HepG2 (cell line): ENCODE data around the gene PEX11B. TPM values are rescaled to one million over a fixed set of nuclear protein-coding genes. Genes with fewer than 3 reads are reported as not detected.
A peak's percentile ranks its signal among the peaks of the same experiment; 100 is the strongest.

Experiments used
- ATF6 ChIP-seq: sonication (generic); formaldehyde crosslinking; conservative IDR thresholded peaks from 2 replicates; pipeline ENCODE4 v1.4.0; 2020; ENCODE audit warnings: missing genetic modification reagents
- CREM ChIP-seq, 2 experiments: sonication (generic) in 1 of 2; formaldehyde crosslinking in 1 of 2; IDR thresholded peaks; 2 replicates each; pipeline versions ENCODE4 v1.4.0 to v1.6.1; 2016 to 2020; ENCODE audit warnings: antibody characterized with exemption in 1 of 2, mild to moderate bottlenecking in 1 of 2, missing genetic modification reagents in 1 of 2
- HOMEZ ChIP-seq: IDR thresholded peaks from 2 replicates; pipeline ENCODE4 v1.6.1; 2016; ENCODE audit warnings: low read depth
- IRF2 ChIP-seq: IDR thresholded peaks from 2 replicates; pipeline ENCODE4 v1.6.1; 2018; ENCODE audit warnings: missing genetic modification reagents, missing compliant biosample characterization
- KDM5A ChIP-seq: fragments of 200-600 bp; sonication (generic); IDR thresholded peaks from 2 replicates; pipeline ENCODE4 v1.7.0; 2018; ENCODE audit warnings: antibody characterized with exemption, mild to moderate bottlenecking, low read length, borderline replicate concordance
- NFYC ChIP-seq: IDR thresholded peaks from 2 replicates; pipeline ENCODE4 v1.6.1; 2016; ENCODE audit warnings: missing genetic modification reagents, missing compliant biosample characterization
- NR0B2 ChIP-seq: sonication (generic); formaldehyde crosslinking; IDR thresholded peaks from 2 replicates; pipeline ENCODE4 v1.4.0; 2020; ENCODE audit warnings: mild to moderate bottlenecking, missing genetic modification reagents
- NR2F2 ChIP-seq: IDR thresholded peaks from 2 replicates; pipeline ENCODE4 v1.6.1; 2012; ENCODE audit warnings: low read depth, inconsistent platforms, borderline replicate concordance
- SOX5 ChIP-seq: IDR thresholded peaks from 2 replicates; pipeline ENCODE4 v1.6.1; 2016; ENCODE audit warnings: borderline replicate concordance
- TBX2 ChIP-seq: sonication (generic); formaldehyde crosslinking; IDR thresholded peaks from 2 replicates; pipeline ENCODE4 v1.5.0; 2020; ENCODE audit warnings: missing genetic modification reagents, mild to moderate bottlenecking, borderline replicate concordance
- ZNF274 ChIP-seq: sonication (generic); formaldehyde crosslinking; IDR thresholded peaks from 2 replicates; pipeline ENCODE4 v1.5.1; 2020; ENCODE audit warnings: mild to moderate bottlenecking, missing genetic modification reagents
- ZNF503 ChIP-seq: sonication (generic); formaldehyde crosslinking; IDR thresholded peaks from 2 replicates; pipeline ENCODE4 v1.4.0; 2020; ENCODE audit warnings: missing genetic modification reagents
- ZNF777 ChIP-seq: sonication (generic); formaldehyde crosslinking; IDR thresholded peaks from 2 replicates; pipeline ENCODE4 v1.4.0; 2020; ENCODE audit warnings: missing genetic modification reagents
- ZNF878 ChIP-seq: sonication (generic); formaldehyde crosslinking; IDR thresholded peaks from 2 replicates; pipeline ENCODE4 v1.8.1; 2023; ENCODE audit warnings: mild to moderate bottlenecking, missing genetic modification reagents, moderate library complexity
- polyA plus RNA-seq, 8 experiments: library from polyadenylated mRNA; depleted of rRNA in 3 of 8; stranded (reverse) in 7 of 8; unstranded in 1 of 8; fragments of >200 nt; fragmentation: Illumina TruSeq in 4 of 8; extraction: Trizol in 4 of 8; gene quantifications; 2 replicates each; pipeline versions ENCODE4 v1.2.1 to v1.2.3, GENCODE V29; 2011 to 2016; ENCODE audit warnings: low read depth in 4 of 8, missing spikeins in 1 of 8, mixed read lengths in 1 of 8; ENCODE audit not compliant: insufficient read depth in 1 of 8
- total RNA-seq, 5 experiments: library from RNA; depleted of rRNA; stranded (reverse); fragments of >200 nt; fragmentation: Illumina TruSeq; extraction: Trizol; gene quantifications; 2 replicates each; pipeline ENCODE4 v1.2.3, GENCODE V29; 2016; ENCODE audit warnings: low read depth in 1 of 5
- TF ChIP-seq, protein P1 (sequence below): sonication (generic); formaldehyde crosslinking; IDR thresholded peaks from 2 replicates; pipeline ENCODE4 v1.4.0; 2020; ENCODE audit warnings: missing genetic modification reagents
- TF ChIP-seq, protein P2 (sequence below): sonication (generic); formaldehyde crosslinking; IDR thresholded peaks from 2 replicates; pipeline ENCODE4 v1.4.0; 2020; ENCODE audit warnings: missing genetic modification reagents

Gene PEX11B
- total and polyA plus RNA-seq, 2 of the 13 experiments (the other 11 are each of a cell fraction or from before 2014, with no cell fraction given), result 21.6 to 48.4 TPM

DNA sequence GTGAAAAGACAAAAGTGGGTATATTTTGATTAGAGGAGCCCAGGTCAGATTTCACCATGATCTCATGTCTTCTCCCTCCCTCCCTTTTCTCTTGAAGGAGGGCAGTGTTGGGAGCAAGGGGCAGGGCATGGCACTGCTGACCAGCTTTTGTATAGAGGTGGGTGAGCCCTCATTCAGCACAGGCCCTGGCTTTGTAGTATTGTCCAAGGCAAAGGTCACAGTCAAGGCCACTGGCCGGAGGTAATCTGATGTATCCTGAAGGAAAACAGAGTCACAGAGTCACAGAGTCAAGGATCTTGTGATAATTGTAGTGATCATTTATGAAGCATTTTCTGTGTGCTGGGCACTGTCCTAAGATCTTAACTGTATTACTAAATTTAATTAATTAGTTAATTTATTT is 20.5 kb downstream of the PEX11B start (continued):
- TF ChIP-seq ATF6, result no peak
- TF ChIP-seq ZNF503 (CRISPR knock-in tag), result no peak
- no peak for TF ChIP-seq ZNF878 (CRISPR knock-in tag)
- no peak for TF ChIP-seq HOMEZ
- no peak for TF ChIP-seq KDM5A
- 0 out of 2 replicates have a peak, but pooled peaks have one; percentile 15 for TF ChIP-seq IRF2
- peak; percentile 20; the same call in 1 of the 2 replicates for TF ChIP-seq TBX2
- no peak for TF ChIP-seq NR0B2 (CRISPR knock-in tag)
- no peak for TF ChIP-seq ZNF274 (CRISPR knock-in tag)
- TF ChIP-seq, protein P1, sequence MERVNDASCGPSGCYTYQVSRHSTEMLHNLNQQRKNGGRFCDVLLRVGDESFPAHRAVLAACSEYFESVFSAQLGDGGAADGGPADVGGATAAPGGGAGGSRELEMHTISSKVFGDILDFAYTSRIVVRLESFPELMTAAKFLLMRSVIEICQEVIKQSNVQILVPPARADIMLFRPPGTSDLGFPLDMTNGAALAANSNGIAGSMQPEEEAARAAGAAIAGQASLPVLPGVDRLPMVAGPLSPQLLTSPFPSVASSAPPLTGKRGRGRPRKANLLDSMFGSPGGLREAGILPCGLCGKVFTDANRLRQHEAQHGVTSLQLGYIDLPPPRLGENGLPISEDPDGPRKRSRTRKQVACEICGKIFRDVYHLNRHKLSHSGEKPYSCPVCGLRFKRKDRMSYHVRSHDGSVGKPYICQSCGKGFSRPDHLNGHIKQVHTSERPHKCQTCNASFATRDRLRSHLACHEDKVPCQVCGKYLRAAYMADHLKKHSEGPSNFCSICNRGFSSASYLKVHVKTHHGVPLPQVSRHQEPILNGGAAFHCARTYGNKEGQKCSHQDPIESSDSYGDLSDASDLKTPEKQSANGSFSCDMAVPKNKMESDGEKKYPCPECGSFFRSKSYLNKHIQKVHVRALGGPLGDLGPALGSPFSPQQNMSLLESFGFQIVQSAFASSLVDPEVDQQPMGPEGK, result 0 out of 2 replicates have a peak, but pooled peaks have one; percentile 19
- TF ChIP-seq ZNF777, result no peak
- TF ChIP-seq SOX5 (CRISPR knock-in tag), result peak; percentile 70; the same call in 1 of the 2 replicates
- TF ChIP-seq NR2F2, result peak; percentile 45; the same call in 1 of the 2 replicates
- TF ChIP-seq CREM (IDR thresholded peaks at IDR 0.05), result no peak
- TF ChIP-seq CREM (CRISPR knock-in tag; IDR thresholded peaks at IDR 0.05), result no peak
- TF ChIP-seq, protein P2, sequence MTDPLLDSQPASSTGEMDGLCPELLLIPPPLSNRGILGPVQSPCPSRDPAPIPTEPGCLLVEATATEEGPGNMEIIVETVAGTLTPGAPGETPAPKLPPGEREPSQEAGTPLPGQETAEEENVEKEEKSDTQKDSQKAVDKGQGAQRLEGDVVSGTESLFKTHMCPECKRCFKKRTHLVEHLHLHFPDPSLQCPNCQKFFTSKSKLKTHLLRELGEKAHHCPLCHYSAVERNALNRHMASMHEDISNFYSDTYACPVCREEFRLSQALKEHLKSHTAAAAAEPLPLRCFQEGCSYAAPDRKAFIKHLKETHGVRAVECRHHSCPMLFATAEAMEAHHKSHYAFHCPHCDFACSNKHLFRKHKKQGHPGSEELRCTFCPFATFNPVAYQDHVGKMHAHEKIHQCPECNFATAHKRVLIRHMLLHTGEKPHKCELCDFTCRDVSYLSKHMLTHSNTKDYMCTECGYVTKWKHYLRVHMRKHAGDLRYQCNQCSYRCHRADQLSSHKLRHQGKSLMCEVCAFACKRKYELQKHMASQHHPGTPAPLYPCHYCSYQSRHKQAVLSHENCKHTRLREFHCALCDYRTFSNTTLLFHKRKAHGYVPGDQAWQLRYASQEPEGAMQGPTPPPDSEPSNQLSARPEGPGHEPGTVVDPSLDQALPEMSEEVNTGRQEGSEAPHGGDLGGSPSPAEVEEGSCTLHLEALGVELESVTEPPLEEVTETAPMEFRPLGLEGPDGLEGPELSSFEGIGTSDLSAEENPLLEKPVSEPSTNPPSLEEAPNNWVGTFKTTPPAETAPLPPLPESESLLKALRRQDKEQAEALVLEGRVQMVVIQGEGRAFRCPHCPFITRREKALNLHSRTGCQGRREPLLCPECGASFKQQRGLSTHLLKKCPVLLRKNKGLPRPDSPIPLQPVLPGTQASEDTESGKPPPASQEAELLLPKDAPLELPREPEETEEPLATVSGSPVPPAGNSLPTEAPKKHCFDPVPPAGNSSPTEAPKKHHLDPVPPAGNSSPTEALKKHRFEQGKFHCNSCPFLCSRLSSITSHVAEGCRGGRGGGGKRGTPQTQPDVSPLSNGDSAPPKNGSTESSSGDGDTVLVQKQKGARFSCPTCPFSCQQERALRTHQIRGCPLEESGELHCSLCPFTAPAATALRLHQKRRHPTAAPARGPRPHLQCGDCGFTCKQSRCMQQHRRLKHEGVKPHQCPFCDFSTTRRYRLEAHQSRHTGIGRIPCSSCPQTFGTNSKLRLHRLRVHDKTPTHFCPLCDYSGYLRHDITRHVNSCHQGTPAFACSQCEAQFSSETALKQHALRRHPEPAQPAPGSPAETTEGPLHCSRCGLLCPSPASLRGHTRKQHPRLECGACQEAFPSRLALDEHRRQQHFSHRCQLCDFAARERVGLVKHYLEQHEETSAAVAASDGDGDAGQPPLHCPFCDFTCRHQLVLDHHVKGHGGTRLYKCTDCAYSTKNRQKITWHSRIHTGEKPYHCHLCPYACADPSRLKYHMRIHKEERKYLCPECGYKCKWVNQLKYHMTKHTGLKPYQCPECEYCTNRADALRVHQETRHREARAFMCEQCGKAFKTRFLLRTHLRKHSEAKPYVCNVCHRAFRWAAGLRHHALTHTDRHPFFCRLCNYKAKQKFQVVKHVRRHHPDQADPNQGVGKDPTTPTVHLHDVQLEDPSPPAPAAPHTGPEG (CRISPR knock-in tag), result no peak
- TF ChIP-seq NFYC (CRISPR knock-in tag), result no peak
